Activated T-helper 1 cell treated with Interleukin-2 at 50 U/mL for 16 hours (primary cell): ENCODE results near the gene ZDHHC20.
A peak's percentile ranks its signal among the peaks of the same experiment; 100 is the strongest.
"Not testable (repeated sequence)": the region's sequence is repeated elsewhere in the genome, so short reads cannot be mapped to it uniquely, and the experiment has no call there.

Source experiments
- DNase-seq: peaks from one replicate; pipeline ENCODE4 v3.0.0-alpha.2; 2020; ENCODE audit warnings: low read depth

Gene ZDHHC20

GRCh38 chr13:21435687-21436151 is 23.4 kb downstream of the ZDHHC20 start:
- DNase-seq = peak; percentile 12

GRCh38 chr13:21435231-21435630 is 23.9 kb downstream of the ZDHHC20 start:
- DNase-seq = no peak

- DNase-seq = no peak
These were observed 24.5 kb downstream of the ZDHHC20 start for GRCh38 chr13:21434588-21434987.

GRCh38 chr13:21429211-21429610 is 29.9 kb downstream of the ZDHHC20 start:
- no peak for DNase-seq

GRCh38 chr13:21427741-21428140 is 31.4 kb downstream of the ZDHHC20 start:
- no peak for DNase-seq

- no peak for DNase-seq
These were observed 32.9 kb downstream of the ZDHHC20 start for GRCh38 chr13:21426238-21426637.

GRCh38 chr13:21420706-21421105 is 38.4 kb downstream of the ZDHHC20 start:
- no peak for DNase-seq

GRCh38 chr13:21413013-21413412 is 46.1 kb downstream of the ZDHHC20 start:
- no peak for DNase-seq

- DNase-seq = not testable (repeated sequence)
These were observed 48.6 kb downstream of the ZDHHC20 start for GRCh38 chr13:21410453-21410852.

GRCh38 chr13:21405309-21405708 is 53.8 kb downstream of the ZDHHC20 start:
- DNase-seq = no peak

- no peak for DNase-seq
These were observed 56.4 kb downstream of the ZDHHC20 start for GRCh38 chr13:21402586-21403307.

GRCh38 chr13:21399741-21400140 is 59.4 kb downstream of the ZDHHC20 start:
- no peak for DNase-seq

GRCh38 chr13:21395953-21396352 is 63.1 kb downstream of the ZDHHC20 start:
- DNase-seq = peak; percentile 2

- no peak for DNase-seq
These were observed 70.0 kb downstream of the ZDHHC20 start for GRCh38 chr13:21389124-21389523.

- DNase-seq = no peak
These were observed 73.4 kb downstream of the ZDHHC20 start for GRCh38 chr13:21385710-21386109.

GRCh38 chr13:21383090-21383489 is 76.0 kb downstream of the ZDHHC20 start:
- no peak for DNase-seq

- not testable (repeated sequence) for DNase-seq
These were observed 81.8 kb downstream of the ZDHHC20 start for GRCh38 chr13:21376998-21377985.

GRCh38 chr13:21372530-21372929 is 86.6 kb downstream of the ZDHHC20 start:
- DNase-seq = no peak

GRCh38 chr13:21371011-21371410 is 88.1 kb downstream of the ZDHHC20 start:
- no peak for DNase-seq

- no peak for DNase-seq
These were observed 93.5 kb downstream of the ZDHHC20 start for GRCh38 chr13:21365574-21365973.

- no peak for DNase-seq
These were observed 94.2 kb downstream of the ZDHHC20 start for GRCh38 chr13:21364916-21365315.

- no peak for DNase-seq
These were observed 94.7 kb downstream of the ZDHHC20 start for GRCh38 chr13:21364357-21364756.

- DNase-seq = no peak
These were observed 96.4 kb downstream of the ZDHHC20 start for GRCh38 chr13:21362741-21363140.
